ENCODE results near the gene MRAP.

The MRAP gene

GRCh38 chr21:32322676-32323075 is 24.0 kb downstream of the MRAP start:
- DNase-seq (ENCODE audit: low read depth) = no peak

GRCh38 chr21:32325706-32326105 is 27.1 kb downstream of the MRAP start:
- DNase-seq (ENCODE audit: low read depth) = no peak

- peak; percentile 44 for DNase-seq (ENCODE audit: low read depth)
Observed at GRCh38 chr21:32328595-32328994, 29.9 kb downstream of the MRAP start.

- DNase-seq (ENCODE audit: low read depth) = peak; percentile 65
Observed at GRCh38 chr21:32329331-32329730, 30.7 kb downstream of the MRAP start.

GRCh38 chr21:32329776-32330175 is 31.1 kb downstream of the MRAP start:
- DNase-seq (ENCODE audit: low read depth) = peak; percentile 22

- DNase-seq (ENCODE audit: low read depth) = no peak
Observed at GRCh38 chr21:32330784-32331311, 32.2 kb downstream of the MRAP start.

- no peak for DNase-seq (ENCODE audit: low read depth)
Observed at GRCh38 chr21:32331444-32332305, 33.0 kb downstream of the MRAP start.

- no peak for DNase-seq (ENCODE audit: low read depth)
Observed at GRCh38 chr21:32332463-32332951, 33.9 kb downstream of the MRAP start.

GRCh38 chr21:32333953-32334673 is 35.5 kb downstream of the MRAP start:
- DNase-seq (ENCODE audit: low read depth) = no peak

- no peak for DNase-seq (ENCODE audit: low read depth)
Observed at GRCh38 chr21:32334980-32335531, 36.4 kb downstream of the MRAP start.

- DNase-seq (ENCODE audit: low read depth) = no peak
Observed at GRCh38 chr21:32335601-32336575, 37.2 kb downstream of the MRAP start.

GRCh38 chr21:32336711-32337110 is 38.1 kb downstream of the MRAP start:
- peak; percentile 13 for DNase-seq (ENCODE audit: low read depth)

GRCh38 chr21:32337206-32337605 is 38.6 kb downstream of the MRAP start:
- DNase-seq (ENCODE audit: low read depth) = no peak

- DNase-seq (ENCODE audit: low read depth) = no peak
Observed at GRCh38 chr21:32338209-32338921, 39.7 kb downstream of the MRAP start.

- no peak for DNase-seq (ENCODE audit: low read depth)
Observed at GRCh38 chr21:32340863-32341848, 42.5 kb downstream of the MRAP start.

GRCh38 chr21:32346951-32347350 is 48.3 kb downstream of the MRAP start:
- no peak for DNase-seq (ENCODE audit: low read depth)

GRCh38 chr21:32347351-32347750 is 48.7 kb downstream of the MRAP start:
- DNase-seq (ENCODE audit: low read depth) = no peak

- DNase-seq (ENCODE audit: low read depth) = no peak
Observed at GRCh38 chr21:32347977-32348376, 49.3 kb downstream of the MRAP start.

GRCh38 chr21:32348604-32349332 is 50.1 kb downstream of the MRAP start:
- DNase-seq (ENCODE audit: low read depth) = no peak
